ENCODE measurements around the gene CLDN7.
"Not testable (repeated sequence)": the region's sequence is repeated elsewhere in the genome, so short reads cannot be mapped to it uniquely, and the experiment has no call there.

Gene CLDN7

DNA sequence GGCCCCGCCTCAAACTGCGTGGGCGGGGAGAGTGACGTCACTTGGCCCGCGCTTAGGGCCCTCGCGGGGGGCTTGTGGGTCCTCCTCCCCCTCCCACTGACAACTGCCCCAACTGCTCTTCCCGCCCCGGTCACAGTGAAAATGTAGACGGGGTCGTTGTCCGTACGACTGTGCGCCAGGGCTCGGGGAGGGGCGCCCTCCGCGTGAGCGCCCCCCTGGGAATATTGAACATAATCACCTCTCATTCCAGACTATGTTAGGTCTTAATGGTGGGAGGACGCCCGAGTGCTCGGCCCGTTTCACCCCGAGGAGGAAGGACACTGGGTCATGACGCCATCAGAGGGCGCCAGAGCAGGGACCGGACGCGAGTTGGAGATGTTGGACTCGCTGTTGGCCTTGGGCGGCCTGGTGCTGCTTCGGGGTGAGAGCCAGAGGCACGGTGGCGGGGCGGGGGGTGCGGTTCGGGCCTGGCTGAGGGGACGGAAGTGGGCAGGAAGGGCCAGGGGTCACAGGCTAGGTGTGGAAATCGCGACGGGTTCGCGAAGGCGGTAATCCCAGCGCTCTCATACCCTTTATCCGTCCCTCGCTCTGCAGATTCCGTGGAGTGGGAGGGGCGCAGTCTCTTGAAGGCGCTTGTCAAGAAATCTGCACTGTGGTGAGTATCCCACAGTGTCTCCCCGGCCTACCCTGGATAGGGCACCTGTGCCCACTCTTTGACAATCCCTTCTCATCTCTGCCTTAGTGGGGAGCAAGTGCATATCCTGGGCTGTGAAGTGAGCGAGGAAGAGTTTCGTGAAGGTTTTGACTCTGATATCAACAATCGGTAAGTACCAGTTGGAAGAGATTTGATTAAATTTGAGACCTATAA, 9.9 kb downstream of the CLDN7 start, which contains the start of gene ELP5:
Gene ELP5 (plus strand): TSS at position 40 of the 868 bp plus-strand sequence. CDS start 336 bp downstream, at position 376.
- peak; percentile 95 for DNase-seq

DNA sequence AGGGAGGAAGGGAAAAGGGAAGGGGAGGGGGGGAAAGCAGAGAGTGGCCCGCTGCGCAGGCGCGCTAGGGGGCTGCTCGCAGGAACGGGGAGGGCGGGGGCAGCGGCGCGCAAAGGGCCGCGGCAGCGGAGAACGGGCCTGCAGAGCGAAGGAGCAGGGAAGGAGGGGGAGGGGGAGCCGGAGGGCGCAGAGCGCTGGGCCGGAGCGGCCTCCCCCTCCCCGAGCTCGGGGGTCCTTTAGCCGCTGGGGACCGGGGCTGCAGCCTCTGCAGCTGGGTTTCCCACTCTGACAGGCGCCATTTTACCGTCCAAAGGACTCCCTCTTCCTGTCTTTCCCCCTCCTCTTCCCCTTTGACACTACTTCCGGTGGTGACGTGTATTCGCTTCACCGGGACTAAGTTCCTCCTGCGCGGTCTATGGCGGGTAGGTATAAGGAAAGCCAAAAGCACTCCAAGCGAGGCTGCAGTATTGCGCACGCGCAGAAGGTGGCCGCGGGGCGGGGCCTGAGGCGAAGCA, 10.6 kb downstream of the CLDN7 start, which contains the start of gene CTDNEP1:
Gene CTDNEP1 (minus strand): TSS at position 74 of the 515 bp plus-strand sequence. CDS start 438 bp downstream, outside the sequence.
- DNase-seq, result peak; percentile 100

DNA sequence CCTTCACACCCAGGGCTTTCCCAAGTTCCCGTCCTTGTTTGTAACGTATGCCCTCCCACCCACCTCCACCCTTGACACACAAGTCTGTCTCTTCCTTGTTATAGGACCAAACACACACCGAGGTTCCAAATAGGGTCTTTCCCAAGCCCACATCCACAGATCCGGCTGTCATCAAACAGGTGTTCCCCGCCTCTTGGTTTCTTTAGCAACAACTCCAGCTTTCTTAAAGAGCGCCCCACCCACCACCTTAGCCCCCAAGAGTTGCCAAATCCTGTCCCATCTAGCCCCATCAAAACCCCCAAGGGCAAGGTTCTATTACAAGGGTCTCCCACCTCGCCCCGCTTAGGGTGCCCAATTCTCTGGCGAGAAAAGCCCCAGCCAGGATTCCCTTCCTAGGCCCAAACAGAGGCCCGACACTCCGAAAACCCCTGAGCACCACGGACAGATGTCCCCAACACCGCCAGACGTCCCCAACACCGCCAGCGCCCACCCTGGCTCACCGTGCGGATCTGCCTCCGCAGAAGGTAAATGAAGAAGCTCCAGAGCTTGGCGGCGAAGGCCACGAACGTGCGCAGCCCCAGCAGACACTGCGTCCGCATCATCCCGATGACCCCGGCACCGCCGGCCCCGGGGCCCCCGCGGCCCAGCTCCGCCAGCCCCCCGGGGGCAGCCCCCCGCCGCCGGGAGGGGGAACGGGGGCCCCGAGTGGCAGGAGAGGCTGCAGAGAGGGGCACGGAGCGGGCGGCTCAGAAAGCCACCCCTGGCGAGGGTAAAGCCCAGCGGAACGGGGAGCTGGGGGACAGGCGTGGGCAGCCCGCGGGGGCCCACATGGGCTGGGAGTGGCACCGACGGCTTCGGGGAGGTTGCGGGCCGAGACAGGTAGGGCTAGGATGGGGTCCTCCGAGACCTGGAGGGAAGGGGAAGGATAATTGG, 11.3 kb downstream of the CLDN7 start:
- DNase-seq, result no peak

DNA sequence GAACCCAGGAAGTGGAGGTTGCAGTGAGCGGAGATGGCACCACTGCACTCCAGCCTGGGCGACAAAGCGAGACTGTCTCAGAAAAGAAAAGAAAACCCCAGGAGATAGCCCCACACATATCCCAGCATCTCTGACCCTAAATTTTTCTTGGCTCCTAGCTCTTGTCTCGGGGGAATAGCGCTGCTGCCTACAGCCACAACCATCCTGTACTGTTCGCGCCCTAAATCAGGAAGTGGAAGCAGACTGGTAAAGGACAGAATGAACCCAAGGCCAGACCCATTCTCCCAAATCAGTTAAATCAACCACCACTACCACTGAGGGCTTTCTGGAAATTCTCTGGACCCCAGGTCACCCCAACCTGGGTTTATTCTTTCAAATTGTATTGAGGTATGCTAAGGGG, 12.4 kb downstream of the CLDN7 start:
- no peak for DNase-seq

DNA sequence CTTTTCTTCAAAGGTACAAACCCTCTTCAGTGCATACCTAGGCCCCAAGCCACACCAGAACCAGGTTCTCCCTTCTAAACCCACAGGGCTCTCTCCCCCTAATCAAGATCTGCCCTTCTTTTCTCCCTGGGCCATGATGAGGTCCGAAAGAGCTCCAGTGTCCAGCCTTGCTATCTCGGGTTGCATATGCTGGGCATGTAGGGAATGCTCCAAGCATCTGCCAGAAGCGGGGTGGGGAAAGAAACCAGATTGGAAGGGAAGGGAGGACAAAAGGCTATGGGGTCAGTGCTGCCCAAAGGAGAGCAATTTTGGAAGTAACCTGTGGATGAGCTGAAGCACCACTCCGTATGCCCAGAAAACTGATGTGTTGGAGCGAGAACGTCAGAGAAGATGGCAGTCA, 13.1 kb downstream of the CLDN7 start:
- no peak for DNase-seq

DNA sequence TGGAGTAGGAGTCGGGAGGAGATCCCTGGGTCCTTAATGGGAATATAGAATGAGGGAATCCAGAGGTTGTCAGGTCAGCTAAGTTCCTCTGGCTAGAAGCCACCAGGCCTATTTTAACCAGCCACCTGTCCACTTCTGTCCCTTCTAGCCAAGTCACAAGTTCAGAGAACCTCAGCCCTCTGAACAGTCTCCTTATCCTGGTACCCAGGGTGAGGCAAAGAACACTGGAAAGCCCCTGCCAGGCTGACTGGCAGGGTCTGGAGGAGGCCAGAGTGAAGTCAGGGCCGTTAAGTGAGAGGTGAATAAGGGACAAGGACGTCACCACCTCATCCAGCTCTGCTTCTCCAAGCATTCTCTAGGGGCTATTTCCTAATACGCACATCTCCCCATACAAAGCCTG, 13.5 kb downstream of the CLDN7 start:
- DNase-seq, result no peak

DNA sequence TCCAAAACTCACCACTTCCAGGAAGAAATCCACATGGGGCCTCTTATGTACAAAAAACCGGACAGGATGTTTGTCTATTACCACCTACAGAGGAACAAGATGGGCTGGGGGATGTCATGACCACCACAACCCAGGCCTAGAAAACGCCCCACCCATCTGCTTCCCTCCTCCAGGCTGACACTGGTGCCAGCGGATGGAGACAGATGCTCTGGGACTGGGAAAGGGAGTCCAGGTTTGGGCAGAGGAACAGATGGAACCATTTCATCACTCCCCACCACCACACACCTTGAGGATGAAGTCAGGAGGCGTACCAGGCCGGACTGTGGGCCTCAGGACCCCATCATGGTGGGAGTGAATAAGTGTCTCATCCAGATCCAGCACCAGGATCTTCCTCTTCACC, 15.5 kb downstream of the CLDN7 start:
- no peak for DNase-seq

DNA sequence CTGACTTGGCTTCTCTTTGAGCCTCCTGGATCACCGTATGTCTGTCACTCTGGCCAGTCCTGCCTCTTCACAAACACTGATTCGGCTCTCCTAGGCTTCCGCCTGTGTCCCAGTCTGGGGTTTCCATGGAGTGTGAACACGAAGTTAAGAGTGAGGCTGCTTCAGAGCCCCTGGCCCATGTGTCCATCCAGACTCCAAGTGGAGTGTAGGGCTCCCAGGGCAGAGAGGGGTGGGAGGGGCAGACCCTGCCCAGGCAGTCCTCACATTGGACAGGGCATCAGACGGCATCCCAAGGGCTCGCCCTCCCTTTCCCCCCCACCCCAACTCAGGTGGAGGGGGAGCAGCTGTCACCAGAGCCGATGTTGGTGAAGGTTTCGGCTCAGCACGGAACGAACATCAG, 18.4 kb downstream of the CLDN7 start:
- DNase-seq, result not testable (repeated sequence)

DNA sequence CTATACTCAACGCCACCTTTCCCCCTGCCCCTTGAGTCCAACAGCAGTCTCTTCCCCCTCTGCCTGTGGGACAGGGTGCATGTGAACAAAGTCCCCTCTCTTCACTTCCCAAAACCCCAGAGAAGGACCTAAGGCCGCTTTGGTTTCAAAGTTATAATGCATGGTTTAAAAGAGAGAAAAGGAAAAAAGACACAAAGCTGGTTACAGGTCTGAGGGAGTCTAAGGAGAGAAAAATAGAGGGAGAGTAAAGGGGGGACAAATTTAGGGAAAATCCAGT, 18.9 kb downstream of the CLDN7 start:
- DNase-seq, result no peak

DNA sequence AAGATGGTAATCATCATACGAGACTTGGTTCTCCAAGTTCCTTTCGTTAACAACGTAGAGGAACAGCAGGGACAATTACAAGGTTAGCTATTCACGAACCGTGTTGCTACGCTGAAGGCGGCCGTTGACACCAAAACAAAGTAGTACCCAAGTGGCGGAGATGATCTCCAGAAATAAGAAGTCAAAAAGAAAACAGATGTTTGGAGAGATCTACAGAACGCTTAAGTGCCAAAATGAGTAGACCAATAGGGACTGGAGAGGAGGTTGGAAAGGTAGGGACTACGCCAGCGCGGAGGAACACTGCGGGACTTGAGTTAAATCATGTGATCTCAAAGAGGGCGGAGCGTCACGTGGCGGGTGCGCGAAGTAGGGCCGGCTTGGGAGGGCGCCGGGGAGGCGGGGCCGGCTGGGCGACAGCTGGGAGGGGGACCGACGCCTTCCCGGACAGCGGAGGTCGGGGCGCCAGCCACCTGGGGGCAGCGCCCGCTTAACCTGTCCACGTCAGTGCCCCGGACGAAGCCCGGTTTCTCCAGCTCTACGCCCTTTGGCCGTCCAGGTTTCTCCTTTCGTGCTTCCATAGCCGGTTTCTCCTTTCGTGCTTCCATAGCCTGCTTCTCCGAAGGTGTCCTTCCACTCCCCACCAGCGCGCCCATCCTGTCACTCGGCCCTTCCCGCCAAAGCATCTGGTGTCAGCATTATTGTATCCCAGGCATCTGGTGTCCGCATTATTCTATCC, 19.4 kb downstream of the CLDN7 start:
- DNase-seq, result peak; percentile 97

DNA sequence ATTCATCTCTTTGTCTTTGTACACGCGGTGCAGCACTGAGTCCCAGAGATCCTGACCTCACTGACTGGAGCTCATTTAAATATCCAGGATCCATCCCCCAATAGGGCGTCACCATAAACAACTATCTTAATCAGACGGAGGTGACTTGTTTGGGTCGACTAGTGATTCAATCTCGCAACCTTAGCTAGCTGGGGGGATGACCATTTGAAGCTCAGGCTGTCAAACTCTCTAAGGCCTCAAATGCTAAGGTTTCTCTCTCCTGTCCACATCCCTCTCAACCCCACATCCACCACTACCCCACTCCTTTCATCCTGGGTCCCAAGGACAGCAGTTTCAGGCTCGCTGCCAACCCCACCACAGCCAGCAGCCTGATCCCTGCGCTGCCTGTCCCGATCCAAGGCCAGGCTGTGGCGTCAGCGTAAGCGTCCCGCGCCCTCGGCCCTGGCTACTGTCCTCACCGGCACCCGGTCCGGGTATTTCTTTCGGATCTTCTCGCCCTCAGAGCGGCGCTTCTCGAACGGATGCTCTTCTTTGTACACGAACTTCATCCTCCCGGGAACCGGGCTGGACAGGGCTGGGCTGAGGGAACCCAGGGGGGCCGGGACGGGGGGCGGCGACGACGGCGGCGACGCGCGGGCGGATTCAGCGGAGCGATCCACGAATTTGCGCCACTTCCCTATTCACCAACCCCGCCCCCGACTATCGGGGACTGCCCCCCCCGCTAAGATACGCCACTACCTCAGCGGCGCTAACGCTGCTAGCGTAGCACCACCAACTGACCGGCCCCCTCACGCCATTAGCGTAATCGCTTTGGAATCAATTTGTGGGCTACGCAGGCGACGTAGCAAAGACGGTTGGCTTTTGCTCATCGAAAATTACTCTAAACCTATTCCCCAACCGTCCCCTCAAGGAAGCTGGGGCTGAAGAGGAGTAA, 20.2 kb downstream of the CLDN7 start, which contains the start of gene GABARAP:
Gene GABARAP (minus strand): TSS at position 667 of the 934 bp plus-strand sequence. CDS start 119 bp downstream, at position 548.
- DNase-seq, result peak; percentile 91

DNA sequence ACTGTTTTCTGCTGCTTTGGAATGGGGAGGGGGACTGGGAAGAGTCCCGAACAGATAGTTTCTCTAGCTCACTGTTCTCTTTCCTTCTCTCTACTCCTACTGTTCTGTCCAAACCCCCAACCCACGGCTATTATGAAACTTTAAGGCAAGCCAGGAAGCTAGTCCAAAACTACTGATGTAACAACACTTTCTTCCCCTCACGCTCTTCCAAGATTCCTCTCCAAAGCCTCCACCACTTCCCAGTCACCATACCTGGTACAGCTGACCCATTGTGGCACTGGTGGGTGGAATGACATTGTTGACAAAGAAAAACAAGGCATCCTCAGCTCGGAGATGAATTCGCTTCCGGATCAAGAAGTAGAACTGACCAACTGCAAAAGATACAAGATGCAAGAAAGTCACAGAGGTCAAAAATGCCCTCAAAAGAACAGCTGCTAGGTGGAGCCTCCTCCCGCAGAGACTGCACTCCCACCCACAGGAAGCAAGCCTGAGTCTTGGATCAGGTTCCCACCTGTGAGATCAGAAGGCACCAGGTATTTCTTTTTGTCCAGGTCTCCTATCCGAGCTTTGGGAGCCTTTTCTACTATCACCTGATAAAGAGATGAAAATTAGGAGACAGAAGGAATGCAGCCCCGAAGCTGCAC, 21.1 kb downstream of the CLDN7 start:
- DNase-seq, result no peak

DNA sequence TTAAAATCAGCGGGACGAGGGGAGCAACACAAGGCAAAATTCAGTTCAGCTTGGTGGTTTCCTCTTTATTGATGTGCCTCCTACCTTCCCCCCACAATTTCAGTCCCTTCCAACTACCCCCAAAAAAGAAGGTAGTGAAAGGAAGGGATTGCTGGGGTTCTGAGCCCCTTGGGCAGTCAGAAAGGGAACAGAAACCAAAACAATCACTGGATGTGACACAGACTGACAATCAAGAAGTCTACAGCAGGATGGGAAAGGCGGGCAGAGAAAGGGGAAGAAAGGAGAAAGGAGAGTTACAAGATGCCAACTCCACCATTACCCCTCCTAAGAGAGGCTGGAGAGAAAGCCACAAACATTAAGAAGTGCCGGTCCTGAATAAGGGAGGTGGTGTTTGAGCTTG, 21.9 kb downstream of the CLDN7 start:
- no peak for DNase-seq

DNA sequence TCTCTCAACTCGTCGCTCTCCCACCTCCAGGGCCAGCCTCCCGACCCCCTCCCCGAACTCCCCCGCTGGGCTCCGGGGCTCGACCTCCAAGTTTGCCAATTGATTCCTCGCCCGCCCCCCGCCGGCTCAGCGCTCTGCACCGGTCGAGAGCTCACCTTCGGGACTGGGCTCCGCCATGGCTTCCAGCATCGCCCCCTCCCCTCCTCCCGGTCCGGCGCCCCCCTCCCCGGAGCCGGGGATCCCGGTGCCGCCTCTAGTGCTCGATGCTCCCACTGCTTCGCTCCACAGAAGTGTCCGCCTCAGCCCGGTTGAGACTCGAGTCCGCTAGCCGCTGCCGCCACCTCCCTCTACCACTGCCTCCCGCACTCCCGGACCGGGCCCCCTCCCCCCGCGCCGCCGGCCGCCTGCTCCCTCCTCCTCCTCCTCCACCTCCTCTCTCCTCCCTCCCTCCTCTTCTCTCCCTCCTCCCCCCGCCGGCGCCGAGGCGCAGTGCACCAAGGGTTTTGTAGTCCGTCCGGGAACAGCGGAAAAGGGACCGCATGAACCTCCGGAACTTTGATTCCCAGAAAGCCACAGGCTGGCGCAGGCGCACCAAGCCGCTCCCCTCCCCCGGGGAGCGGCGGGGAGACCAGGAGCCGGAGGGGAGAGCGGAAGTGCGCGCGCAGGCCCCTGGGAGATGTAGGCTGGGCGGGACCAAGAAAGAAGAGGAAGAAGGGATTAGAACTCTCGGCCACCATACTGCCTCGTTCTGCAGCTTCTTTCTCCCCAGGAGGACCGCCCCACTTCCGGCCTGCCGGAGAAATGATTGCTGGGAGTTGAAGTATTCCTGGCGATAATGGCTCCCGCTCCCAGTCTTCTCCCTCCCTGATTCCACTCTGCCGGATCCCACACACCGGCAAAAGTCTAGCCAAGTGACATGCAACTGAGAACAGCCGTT, 22.9 kb downstream of the CLDN7 start, which contains the start of gene PHF23:
Gene PHF23 (minus strand): TSS at position 367 of the 937 bp plus-strand sequence. CDS start 178 bp downstream, at position 189.
- DNase-seq, result peak; percentile 99

DNA sequence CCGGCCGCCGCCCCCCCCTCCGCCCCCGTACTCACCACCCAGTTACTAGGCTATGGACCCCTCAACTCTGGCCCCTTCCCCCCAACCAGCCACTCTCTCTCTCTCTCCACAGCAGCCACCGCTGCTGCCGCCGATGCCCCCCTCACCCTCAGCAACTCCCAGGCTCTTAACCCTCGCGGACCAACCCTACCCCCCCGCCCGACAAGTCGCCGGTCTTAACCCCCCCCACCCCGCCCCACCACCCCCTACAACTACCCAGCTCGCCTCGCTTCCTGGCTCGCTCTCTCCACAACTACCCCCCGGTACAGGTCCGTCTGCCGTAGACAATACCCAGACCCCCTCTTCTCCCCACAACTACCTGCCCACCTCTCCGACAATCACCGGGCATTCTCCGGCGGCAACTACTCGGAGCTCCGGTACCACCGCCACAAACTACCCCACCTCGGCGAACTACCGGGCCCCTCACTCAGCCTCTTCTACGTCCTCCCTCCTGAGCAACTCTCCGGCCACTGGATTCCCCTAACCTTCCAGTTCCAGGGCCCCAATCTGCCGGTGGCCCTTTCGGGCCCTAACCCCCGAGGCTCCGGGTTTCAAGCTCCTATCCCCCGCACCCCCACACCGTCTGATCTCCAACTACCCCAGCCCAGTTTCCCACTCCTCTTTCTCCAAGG, 23.7 kb downstream of the CLDN7 start:
- DNase-seq, result no peak

DNA sequence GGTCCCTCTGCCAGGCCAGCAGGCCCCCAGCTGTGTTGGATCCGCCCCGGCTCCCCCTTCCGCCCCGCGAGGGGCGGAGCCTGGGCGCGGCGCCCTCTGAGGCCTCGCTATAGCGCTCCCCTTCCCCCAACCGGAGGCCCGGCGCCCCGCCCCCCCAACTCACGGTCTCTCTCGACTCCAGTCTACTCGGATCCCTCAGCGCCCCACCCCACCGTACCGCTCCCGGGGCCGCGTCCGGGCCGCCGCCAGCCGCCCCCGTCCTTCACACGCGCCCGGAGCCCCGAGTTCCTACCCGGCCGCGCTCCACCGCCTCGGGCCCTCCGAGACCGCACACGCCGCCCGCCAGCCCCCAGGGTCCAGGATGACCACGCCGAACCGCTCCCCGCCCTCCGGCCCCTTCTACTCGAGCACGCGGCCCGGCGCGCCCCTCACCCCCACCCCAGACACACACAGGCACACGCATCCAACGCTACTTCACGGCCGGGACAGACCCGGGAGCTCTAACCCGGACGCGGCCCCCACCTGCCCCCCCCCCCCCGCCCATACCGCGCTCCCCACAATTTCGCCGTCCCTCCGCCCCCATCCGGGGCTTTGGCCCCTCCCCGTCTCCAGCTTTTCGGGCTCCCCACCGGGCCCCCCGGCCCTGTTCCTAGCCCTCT, 24.4 kb downstream of the CLDN7 start:
- DNase-seq, result no peak

DNA sequence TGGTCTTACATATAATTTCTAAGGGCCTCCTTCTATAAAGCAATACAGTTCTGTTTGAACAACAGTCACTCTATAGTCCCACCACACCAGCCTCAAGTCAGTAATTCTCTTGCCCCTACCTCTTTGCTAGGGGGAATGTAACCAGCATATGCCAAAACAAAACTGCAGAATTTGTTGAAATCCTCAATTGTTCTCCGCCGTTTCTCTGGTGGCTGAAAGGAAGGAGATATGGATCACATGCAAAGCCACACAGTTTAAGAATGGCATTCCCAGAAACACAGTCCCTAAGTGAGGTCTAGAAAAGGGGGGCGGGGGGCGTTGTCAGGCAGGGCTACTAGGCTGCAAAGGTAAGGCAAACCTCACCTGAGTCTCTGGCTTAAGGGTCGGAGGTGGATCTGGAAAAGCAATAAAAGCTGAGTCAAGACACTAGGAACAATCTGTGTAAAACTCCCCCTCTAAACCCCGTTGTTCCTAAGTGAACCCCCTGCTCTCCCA, 25.0 kb downstream of the CLDN7 start:
- no peak for DNase-seq

DNA sequence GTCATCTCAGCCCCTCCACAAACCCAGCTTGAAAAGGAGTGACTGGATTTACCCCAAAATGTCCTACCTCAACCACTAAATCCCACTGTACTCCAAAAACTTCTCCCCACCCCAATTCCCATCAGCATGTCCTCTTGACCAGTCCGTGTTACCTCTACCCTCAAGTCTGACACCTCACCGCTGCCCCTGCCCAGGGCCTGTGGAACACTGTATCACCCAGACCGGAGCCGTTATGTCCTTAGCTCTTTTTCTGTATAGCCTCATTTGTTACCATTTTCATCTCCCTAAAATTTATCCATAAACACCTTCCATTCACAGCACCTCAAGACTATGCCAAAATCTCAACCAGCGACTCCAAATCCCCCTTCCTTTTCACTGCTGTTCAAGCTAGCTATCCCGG, 25.5 kb downstream of the CLDN7 start:
- no peak for DNase-seq
